SK-N-SH treated with all-trans-retinoic acid at 6 μM for 48 hours (cell line): ENCODE measurements around the gene INTU.

Experiments used
- ARNTL ChIP-seq: fragments of 450-650 bp; formaldehyde crosslinking; IDR thresholded peaks from 2 replicates; pipeline ENCODE4 v1.5.0; 2020; ENCODE audit warnings: low read depth, mild to moderate bottlenecking, moderate library complexity, borderline replicate concordance
- GLIS3 ChIP-seq: fragments of 250-450 bp; sonication (Bioruptor Pico); IDR thresholded peaks from 2 replicates; pipeline ENCODE4 v1.5.0; 2020; ENCODE audit warnings: mild to moderate bottlenecking, moderate library complexity
- OSR1 ChIP-seq: fragments of 250-450 bp; sonication (Bioruptor Pico); IDR thresholded peaks from 2 replicates; pipeline ENCODE4 v1.8.0; 2022; ENCODE audit warnings: moderate library complexity, mild to moderate bottlenecking, inconsistent platforms
- RARB ChIP-seq: fragments of 250-450 bp; sonication (Bioruptor Pico); IDR thresholded peaks from 2 replicates; pipeline ENCODE4 v1.8.0; 2021; ENCODE audit warnings: mild to moderate bottlenecking, moderate library complexity
- SNAI2 ChIP-seq: fragments of 250-450 bp; sonication (Bioruptor Pico); IDR thresholded peaks from 2 replicates; pipeline ENCODE4 v1.5.0; 2020; ENCODE audit warnings: mild to moderate bottlenecking, moderate library complexity
- TOX ChIP-seq: fragments of 250-450 bp; sonication (Bioruptor Pico); IDR thresholded peaks from 2 replicates; pipeline ENCODE4 v1.8.0; 2021; ENCODE audit warnings: mild to moderate bottlenecking, moderate library complexity, borderline replicate concordance
- ZFP3 ChIP-seq: fragments of 250-450 bp; sonication (Bioruptor Pico); IDR thresholded peaks from 2 replicates; pipeline ENCODE4 v1.5.0; 2020; ENCODE audit warnings: mild to moderate bottlenecking, moderate library complexity
- ZFP30 ChIP-seq: fragments of 450-650 bp; formaldehyde crosslinking; IDR thresholded peaks from 2 replicates; pipeline ENCODE4 v1.5.0; 2022; ENCODE audit warnings: mild to moderate bottlenecking, moderate library complexity
- ZNF565 ChIP-seq: fragments of 450-650 bp; formaldehyde crosslinking; conservative IDR thresholded peaks from 2 replicates; pipeline ENCODE4 v1.5.0; 2020; ENCODE audit warnings: low read depth, mild to moderate bottlenecking, moderate library complexity
- ZNF70 ChIP-seq: fragments of 450-650 bp; formaldehyde crosslinking; IDR thresholded peaks from 2 replicates; pipeline ENCODE4 v1.5.0; 2020; ENCODE audit warnings: mild to moderate bottlenecking, moderate library complexity
- TF ChIP-seq, protein P1 (sequence below): fragments of 250-450 bp; sonication (Bioruptor Pico); IDR thresholded peaks from 2 replicates; pipeline ENCODE4 v1.8.0; 2021; ENCODE audit warnings: low read depth, mild to moderate bottlenecking, moderate library complexity, borderline replicate concordance
- TF ChIP-seq, protein P2 (sequence below): fragments of 250-450 bp; sonication (Bioruptor Pico); IDR thresholded peaks from 2 replicates; pipeline ENCODE4 v1.5.1; 2020; ENCODE audit warnings: low read depth, mild to moderate bottlenecking, moderate library complexity
- TF ChIP-seq, protein P3 (sequence below): fragments of 250-450 bp; sonication (Bioruptor Pico); IDR thresholded peaks from 2 replicates; pipeline ENCODE4 v1.5.1; 2021; ENCODE audit warnings: mild to moderate bottlenecking, moderate library complexity

DNA sequence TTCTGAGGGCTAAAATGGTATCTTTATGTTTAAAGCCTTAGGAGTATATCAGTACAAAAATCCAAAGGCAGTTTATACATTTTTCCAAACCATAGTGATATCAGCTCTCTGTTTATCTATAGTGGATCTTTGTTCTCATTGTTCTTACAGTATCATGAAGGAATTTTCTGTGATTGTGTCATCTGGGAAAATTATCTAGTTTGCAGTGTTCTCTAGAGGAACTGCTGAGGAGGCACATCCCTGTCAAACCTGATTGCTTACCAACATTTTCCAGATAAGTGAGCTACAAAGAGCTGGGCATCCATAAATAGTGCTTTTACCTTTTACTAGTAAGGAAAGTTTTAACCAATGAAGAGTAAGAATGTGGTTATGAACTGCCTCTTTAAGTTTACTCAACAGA is 52.5 kb downstream of the INTU start:
- no peak for TF ChIP-seq RARB
- TF ChIP-seq SNAI2 (CRISPR knock-in tag): no peak
- no peak for TF ChIP-seq ZNF70 (CRISPR knock-in tag)
- TF ChIP-seq, protein P1, sequence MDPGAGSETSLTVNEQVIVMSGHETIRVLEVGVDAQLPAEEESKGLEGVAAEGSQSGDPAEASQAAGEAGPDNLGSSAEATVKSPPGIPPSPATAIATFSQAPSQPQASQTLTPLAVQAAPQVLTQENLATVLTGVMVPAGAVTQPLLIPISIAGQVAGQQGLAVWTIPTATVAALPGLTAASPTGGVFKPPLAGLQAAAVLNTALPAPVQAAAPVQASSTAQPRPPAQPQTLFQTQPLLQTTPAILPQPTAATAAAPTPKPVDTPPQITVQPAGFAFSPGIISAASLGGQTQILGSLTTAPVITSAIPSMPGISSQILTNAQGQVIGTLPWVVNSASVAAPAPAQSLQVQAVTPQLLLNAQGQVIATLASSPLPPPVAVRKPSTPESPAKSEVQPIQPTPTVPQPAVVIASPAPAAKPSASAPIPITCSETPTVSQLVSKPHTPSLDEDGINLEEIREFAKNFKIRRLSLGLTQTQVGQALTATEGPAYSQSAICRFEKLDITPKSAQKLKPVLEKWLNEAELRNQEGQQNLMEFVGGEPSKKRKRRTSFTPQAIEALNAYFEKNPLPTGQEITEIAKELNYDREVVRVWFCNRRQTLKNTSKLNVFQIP (CRISPR knock-in tag): no peak
- no peak for TF ChIP-seq TOX (CRISPR knock-in tag)
- TF ChIP-seq, protein P2, sequence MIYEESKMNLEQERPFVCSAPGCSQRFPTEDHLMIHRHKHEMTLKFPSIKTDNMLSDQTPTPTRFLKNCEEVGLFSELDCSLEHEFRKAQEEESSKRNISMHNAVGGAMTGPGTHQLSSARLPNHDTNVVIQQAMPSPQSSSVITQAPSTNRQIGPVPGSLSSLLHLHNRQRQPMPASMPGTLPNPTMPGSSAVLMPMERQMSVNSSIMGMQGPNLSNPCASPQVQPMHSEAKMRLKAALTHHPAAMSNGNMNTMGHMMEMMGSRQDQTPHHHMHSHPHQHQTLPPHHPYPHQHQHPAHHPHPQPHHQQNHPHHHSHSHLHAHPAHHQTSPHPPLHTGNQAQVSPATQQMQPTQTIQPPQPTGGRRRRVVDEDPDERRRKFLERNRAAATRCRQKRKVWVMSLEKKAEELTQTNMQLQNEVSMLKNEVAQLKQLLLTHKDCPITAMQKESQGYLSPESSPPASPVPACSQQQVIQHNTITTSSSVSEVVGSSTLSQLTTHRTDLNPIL (CRISPR knock-in tag): peak; percentile 40; the same call in 1 of the 2 replicates
- TF ChIP-seq OSR1 (CRISPR knock-in tag): no peak
- TF ChIP-seq ZFP3 (CRISPR knock-in tag): no peak
- no peak for TF ChIP-seq ARNTL (CRISPR knock-in tag)
- TF ChIP-seq ZFP30 (CRISPR knock-in tag): no peak
- TF ChIP-seq, protein P3, sequence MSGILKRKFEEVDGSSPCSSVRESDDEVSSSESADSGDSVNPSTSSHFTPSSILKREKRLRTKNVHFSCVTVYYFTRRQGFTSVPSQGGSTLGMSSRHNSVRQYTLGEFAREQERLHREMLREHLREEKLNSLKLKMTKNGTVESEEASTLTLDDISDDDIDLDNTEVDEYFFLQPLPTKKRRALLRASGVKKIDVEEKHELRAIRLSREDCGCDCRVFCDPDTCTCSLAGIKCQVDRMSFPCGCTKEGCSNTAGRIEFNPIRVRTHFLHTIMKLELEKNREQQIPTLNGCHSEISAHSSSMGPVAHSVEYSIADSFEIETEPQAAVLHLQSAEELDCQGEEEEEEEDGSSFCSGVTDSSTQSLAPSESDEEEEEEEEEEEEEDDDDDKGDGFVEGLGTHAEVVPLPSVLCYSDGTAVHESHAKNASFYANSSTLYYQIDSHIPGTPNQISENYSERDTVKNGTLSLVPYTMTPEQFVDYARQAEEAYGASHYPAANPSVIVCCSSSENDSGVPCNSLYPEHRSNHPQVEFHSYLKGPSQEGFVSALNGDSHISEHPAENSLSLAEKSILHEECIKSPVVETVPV (CRISPR knock-in tag): no peak
- no peak for TF ChIP-seq GLIS3
- no peak for TF ChIP-seq ZNF565 (CRISPR knock-in tag)
